ENCODE data around the gene OR2V2. TPM values are rescaled to one million over a fixed set of nuclear protein-coding genes. Genes with fewer than 3 reads are reported as not detected.

Gene OR2V2
- polyA plus RNA-seq, 1 donor from 2014 or later: not detected

DNA sequence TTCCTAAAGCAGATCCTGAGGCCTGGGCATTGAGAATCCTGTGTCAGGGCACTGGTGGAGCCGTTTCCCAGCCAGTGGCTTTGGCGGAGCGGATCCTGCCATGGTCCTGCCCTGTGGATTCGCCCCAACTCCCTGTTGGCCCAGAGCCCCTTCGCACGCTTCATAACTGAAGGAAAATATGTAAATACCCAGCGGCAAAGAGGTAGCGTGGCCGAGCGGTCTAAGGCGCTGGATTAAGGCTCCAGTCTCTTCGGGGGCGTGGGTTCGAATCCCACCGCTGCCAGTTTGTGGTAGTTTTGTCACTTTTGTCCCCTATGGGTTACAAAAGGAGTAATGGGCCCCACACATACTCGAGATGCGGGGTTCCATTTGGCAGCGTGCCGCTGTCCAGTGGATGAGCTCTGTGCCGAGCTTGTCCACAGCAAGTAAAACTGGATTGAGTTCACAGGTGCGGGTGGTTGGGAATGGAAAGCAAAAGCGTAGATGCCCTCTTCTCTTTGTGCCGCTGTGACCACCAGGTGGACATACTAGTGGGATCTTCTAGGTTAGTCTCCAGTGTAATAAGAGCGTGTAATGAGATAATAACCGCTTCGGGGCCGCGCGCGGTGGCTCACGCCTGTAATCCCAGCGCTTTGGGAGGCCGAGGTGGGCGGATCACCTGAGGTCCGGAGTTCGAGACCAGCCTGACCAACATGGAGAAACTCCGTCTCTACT, 40.3 kb downstream of the OR2V2 start:
- TF ChIP-seq, protein P1, sequence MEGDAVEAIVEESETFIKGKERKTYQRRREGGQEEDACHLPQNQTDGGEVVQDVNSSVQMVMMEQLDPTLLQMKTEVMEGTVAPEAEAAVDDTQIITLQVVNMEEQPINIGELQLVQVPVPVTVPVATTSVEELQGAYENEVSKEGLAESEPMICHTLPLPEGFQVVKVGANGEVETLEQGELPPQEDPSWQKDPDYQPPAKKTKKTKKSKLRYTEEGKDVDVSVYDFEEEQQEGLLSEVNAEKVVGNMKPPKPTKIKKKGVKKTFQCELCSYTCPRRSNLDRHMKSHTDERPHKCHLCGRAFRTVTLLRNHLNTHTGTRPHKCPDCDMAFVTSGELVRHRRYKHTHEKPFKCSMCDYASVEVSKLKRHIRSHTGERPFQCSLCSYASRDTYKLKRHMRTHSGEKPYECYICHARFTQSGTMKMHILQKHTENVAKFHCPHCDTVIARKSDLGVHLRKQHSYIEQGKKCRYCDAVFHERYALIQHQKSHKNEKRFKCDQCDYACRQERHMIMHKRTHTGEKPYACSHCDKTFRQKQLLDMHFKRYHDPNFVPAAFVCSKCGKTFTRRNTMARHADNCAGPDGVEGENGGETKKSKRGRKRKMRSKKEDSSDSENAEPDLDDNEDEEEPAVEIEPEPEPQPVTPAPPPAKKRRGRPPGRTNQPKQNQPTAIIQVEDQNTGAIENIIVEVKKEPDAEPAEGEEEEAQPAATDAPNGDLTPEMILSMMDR (IDR thresholded peaks at IDR 0.05; ENCODE audit: poor library complexity, severe bottlenecking): peak; percentile 29
- TF ChIP-seq, protein P2, sequence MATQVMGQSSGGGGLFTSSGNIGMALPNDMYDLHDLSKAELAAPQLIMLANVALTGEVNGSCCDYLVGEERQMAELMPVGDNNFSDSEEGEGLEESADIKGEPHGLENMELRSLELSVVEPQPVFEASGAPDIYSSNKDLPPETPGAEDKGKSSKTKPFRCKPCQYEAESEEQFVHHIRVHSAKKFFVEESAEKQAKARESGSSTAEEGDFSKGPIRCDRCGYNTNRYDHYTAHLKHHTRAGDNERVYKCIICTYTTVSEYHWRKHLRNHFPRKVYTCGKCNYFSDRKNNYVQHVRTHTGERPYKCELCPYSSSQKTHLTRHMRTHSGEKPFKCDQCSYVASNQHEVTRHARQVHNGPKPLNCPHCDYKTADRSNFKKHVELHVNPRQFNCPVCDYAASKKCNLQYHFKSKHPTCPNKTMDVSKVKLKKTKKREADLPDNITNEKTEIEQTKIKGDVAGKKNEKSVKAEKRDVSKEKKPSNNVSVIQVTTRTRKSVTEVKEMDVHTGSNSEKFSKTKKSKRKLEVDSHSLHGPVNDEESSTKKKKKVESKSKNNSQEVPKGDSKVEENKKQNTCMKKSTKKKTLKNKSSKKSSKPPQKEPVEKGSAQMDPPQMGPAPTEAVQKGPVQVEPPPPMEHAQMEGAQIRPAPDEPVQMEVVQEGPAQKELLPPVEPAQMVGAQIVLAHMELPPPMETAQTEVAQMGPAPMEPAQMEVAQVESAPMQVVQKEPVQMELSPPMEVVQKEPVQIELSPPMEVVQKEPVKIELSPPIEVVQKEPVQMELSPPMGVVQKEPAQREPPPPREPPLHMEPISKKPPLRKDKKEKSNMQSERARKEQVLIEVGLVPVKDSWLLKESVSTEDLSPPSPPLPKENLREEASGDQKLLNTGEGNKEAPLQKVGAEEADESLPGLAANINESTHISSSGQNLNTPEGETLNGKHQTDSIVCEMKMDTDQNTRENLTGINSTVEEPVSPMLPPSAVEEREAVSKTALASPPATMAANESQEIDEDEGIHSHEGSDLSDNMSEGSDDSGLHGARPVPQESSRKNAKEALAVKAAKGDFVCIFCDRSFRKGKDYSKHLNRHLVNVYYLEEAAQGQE (IDR thresholded peaks at IDR 0.05; ENCODE audit: borderline replicate concordance): no peak
- no peak overlapping the region for H2AFZ ChIP-seq (ENCODE audit: low read depth, low read length)
- peak overlapping the region; percentile 16 for H3K9ac ChIP-seq (ENCODE audit: low read length)
- no peaks in the 10 kb centered on the region for H4K20me1 ChIP-seq (ENCODE audit: insufficient read depth)
- no peaks in the 10 kb centered on the region for H3K79me2 ChIP-seq (replicated peaks; ENCODE audit: insufficient read depth, low read length)
- H3K27me3 ChIP-seq (ENCODE audit: insufficient read depth, low read depth, low read length): no peaks in the 10 kb centered on the region
- H3F3A ChIP-seq (ENCODE audit: insufficient read depth, low read length, poor library complexity, severe bottlenecking): peaks cover 9% of the 10 kb centered on the region
- no peak overlapping the region for H3K27ac ChIP-seq (ENCODE audit: low read length)
- no peaks in the 10 kb centered on the region for H3K36me3 ChIP-seq (ENCODE audit: insufficient read depth, low read length)
- H3K4me3 ChIP-seq (ENCODE audit: low read length): peak overlapping the region; percentile 83
- H3K9me2 ChIP-seq (ENCODE audit: insufficient read depth, low read length): no peaks in the 10 kb centered on the region
- peak overlapping the region; percentile 19 for H3K4me2 ChIP-seq (ENCODE audit: low read length)
- no peaks in the 10 kb centered on the region for H3K9me3 ChIP-seq (ENCODE audit: low read length)

DNA sequence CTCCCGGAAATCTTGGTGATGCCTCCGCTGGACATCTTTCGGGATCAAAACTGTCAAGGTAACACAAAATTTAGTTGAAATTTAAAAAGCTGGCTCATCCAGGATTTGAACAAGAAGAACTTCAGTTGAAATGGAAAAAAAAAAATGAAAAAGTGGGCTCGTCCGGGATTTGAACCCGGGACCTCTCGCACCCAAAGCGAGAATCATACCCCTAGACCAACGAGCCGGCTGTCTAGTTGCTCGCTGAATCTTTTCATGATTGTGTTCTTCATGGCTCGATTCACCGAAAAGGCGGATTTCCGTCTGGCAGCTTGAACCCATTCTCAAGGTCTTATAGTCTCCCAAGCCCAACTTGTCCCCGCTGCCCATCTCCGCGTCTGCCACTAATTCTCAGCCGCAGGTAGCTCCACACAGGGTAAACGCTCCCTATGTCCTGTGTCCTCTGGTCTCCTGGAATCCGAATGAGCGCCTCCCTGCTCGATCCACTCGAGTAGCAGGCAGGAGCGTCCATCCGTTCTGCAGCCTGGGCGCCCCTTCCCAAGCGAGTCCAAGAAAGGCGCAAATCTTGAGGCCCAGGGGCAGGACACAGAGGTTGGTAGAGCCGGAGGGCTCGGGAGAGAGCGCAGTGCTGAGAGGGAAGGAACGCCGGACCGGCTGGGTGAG, 41.4 kb downstream of the OR2V2 start:
- peak overlapping the region; percentile 42 for H3K27ac ChIP-seq (ENCODE audit: low read length)
- peak overlapping the region; percentile 45 for H2AFZ ChIP-seq (ENCODE audit: low read depth, low read length)
- no peaks in the 10 kb centered on the region for H3K36me3 ChIP-seq (ENCODE audit: insufficient read depth, low read length)
- H3K4me3 ChIP-seq (ENCODE audit: low read length): peak overlapping the region; percentile 83
- H3F3A ChIP-seq (ENCODE audit: insufficient read depth, low read length, poor library complexity, severe bottlenecking): peaks cover 9% of the 10 kb centered on the region
- H3K79me2 ChIP-seq (replicated peaks; ENCODE audit: insufficient read depth, low read length): no peaks in the 10 kb centered on the region
- H3K9me3 ChIP-seq (ENCODE audit: low read length): no peaks in the 10 kb centered on the region
- no peaks in the 10 kb centered on the region for H3K9me2 ChIP-seq (ENCODE audit: insufficient read depth, low read length)
- no peaks in the 10 kb centered on the region for H3K27me3 ChIP-seq (ENCODE audit: insufficient read depth, low read depth, low read length)
- TF ChIP-seq, protein P1 (IDR thresholded peaks at IDR 0.05; ENCODE audit: poor library complexity, severe bottlenecking): peak; percentile 25
- TF ChIP-seq RAD21 (conservative IDR thresholded peaks at IDR 0.05): no peak
- TF ChIP-seq EZH2 (IDR thresholded peaks at IDR 0.05; ENCODE audit: borderline replicate concordance, insufficient read depth, low read length, poor library complexity, severe bottlenecking): no peak
- peak overlapping the region; percentile 85 for H3K9ac ChIP-seq (ENCODE audit: low read length)
- no peaks in the 10 kb centered on the region for H4K20me1 ChIP-seq (ENCODE audit: insufficient read depth)
- H3K4me2 ChIP-seq (ENCODE audit: low read length): peak overlapping the region; percentile 86
